GM06990 (cell line): ENCODE measurements around the gene LUC7L.
"Not testable (repeated sequence)": the region's sequence is repeated elsewhere in the genome, so short reads cannot be mapped to it uniquely, and the experiment has no call there.

ENCODE experiments used
- DNase-seq: peaks from one replicate; pipeline ENCODE4 v3.0.0-alpha.2; 2011; ENCODE audit not compliant: insufficient read length; ENCODE audit errors: extremely low read depth
- H3K27me3 ChIP-seq: replicated peaks from 2 replicates; pipeline ENCODE4 v1.6.0; 2011; ENCODE audit warnings: low read length; ENCODE audit not compliant: control insufficient read depth, insufficient read depth
- H3K36me3 ChIP-seq: 2 replicates; pipeline ENCODE4 v1.5.1; 2011; ENCODE audit warnings: low read length; ENCODE audit not compliant: control insufficient read depth, insufficient read depth
- H3K4me3 ChIP-seq: replicated peaks from 2 replicates; pipeline ENCODE4 v1.5.1; 2011; ENCODE audit warnings: low read depth, mild to moderate bottlenecking, control low read depth, low read length
- CTCF ChIP-seq: IDR thresholded peaks from 2 replicates; pipeline ENCODE4 v1.5.1; 2011; ENCODE audit warnings: low read length, control low read depth, mild to moderate bottlenecking, inconsistent platforms; ENCODE audit not compliant: insufficient read depth, poor library complexity, severe bottlenecking

The LUC7L gene

DNA sequence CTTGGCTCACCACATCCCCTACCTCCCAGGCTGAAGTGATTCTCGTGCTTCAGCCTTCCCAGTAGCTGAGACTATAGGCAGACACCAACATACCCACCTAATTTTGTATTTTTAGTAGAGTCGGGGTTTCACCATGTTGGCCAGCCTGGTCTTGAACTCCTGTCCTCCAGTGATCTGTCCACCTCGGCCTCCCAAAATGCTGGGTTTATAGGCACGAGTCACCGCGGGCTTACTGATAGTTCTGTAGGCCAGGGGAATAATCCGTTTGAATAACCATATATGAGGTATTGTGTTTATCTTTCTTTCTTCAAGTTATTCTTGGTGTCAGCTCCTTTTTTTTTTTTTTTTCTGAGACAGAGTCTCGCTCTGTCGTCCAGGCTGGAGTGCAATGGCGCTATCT lies 13.0 kb upstream of the LUC7L start:
- Histone ChIP-seq H3K36me3 (no peaks in the 10 kb centered on the region; the same call in 1 of the 2 replicates), H3K27me3 (no peaks in the 10 kb centered on the region), H3K4me3 (no peak overlapping the region)
- TF ChIP-seq CTCF = no peak
- DNase-seq = no peak

- H3K4me3 ChIP-seq = no peak overlapping the region
- no peaks in the 10 kb centered on the region for H3K27me3 ChIP-seq
- H3K36me3 ChIP-seq = no peaks in the 10 kb centered on the region; the same call in 1 of the 2 replicates
- DNase-seq = no peak
- TF ChIP-seq CTCF = no peak
Measured at GRCh38 chr16:240559-240958, 11.3 kb upstream of the LUC7L start.

GRCh38 chr16:239948-240277 lies 10.7 kb upstream of the LUC7L start:
- no peak overlapping the region for H3K4me3 ChIP-seq
- TF ChIP-seq CTCF = no peak
- no peaks in the 10 kb centered on the region for H3K27me3 ChIP-seq
- no peak for DNase-seq
- H3K36me3 ChIP-seq = no peaks in the 10 kb centered on the region; the same call in 1 of the 2 replicates

GRCh38 chr16:234468-235305 lies 5.4 kb upstream of the LUC7L start, which contains the start of gene FAM234A:
FAM234A (plus strand) TSS chr16:234821; CDS start chr16:254414, 19,593 bp downstream.
- peak within 1 kb of the TSS; percentile 90 for H3K4me3 ChIP-seq
- TF ChIP-seq CTCF = peak; percentile 59
- peak; percentile 96 for DNase-seq
- H3K27me3 ChIP-seq = no peaks in the 10 kb centered on the region
- no peaks in the 10 kb centered on the region for H3K36me3 ChIP-seq

DNA sequence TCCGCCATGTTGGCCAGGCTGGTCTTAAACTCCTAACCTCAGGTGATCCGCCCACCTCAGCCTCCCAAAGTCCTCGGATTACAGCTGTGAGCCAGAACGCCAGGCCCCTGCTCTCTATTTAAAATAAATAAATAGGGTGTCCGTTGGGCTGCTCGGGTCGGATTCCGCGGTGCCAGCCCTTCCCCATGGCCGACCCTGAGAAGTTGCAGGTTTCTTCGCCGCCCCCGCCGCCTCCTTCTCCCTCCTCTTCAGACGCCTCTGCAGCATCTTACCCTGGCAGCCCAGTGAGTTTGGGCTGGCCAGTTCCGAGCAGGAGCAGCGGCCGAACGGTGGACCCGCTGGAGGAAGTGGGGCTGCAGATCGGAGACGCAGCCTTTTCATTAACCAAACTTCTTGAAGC lies 1.7 kb upstream of the LUC7L start:
- no peaks in the 10 kb centered on the region for H3K27me3 ChIP-seq
- H3K4me3 ChIP-seq = no peak overlapping the region
- TF ChIP-seq CTCF = no peak
- no peak for DNase-seq
- H3K36me3 ChIP-seq = peaks cover 5% of the 10 kb centered on the region

GRCh38 chr16:230351-230750 lies 1.1 kb upstream of the LUC7L start:
- not testable (repeated sequence) for H3K4me3 ChIP-seq, H3K36me3 ChIP-seq, DNase-seq, H3K27me3 ChIP-seq
